Mesenchymal stem cell (in vitro differentiated cells and primary cell): Measurements from ENCODE around the gene CDC42BPB.
A peak's percentile ranks its signal among the peaks of the same experiment; 100 is the strongest.

Experiments used
- DNase-seq: peaks from one replicate; pipeline ENCODE4 v3.0.0-alpha.2; 2013
- H2AFZ ChIP-seq: one replicate; pipeline ENCODE4 v1.6.1; 2013; ENCODE audit warnings: low read depth, mild to moderate bottlenecking, control low read depth, inconsistent platforms, low read length, moderate library complexity
- H2AK5ac ChIP-seq: 2 replicates; pipeline ENCODE4 v1.6.1; 2013; ENCODE audit warnings: low read length, moderate library complexity, mild to moderate bottlenecking, inconsistent platforms; ENCODE audit not compliant: severe bottlenecking
- H2BK120ac ChIP-seq: one replicate; pipeline ENCODE4 v1.6.1; 2013; ENCODE audit warnings: low read depth, mild to moderate bottlenecking, inconsistent platforms, low read length, moderate library complexity
- H2BK12ac ChIP-seq, 2 experiments: one replicate each; pipeline ENCODE4 v1.6.1; 2013; ENCODE audit warnings: inconsistent platforms in 2 of 2, low read length in 2 of 2, mild to moderate bottlenecking in 2 of 2, moderate library complexity in 2 of 2, control low read depth in 1 of 2
- H2BK15ac ChIP-seq: one replicate; pipeline ENCODE4 v1.6.1; 2013; ENCODE audit warnings: mild to moderate bottlenecking, low read depth, inconsistent platforms; ENCODE audit not compliant: poor library complexity, severe bottlenecking
- H2BK5ac ChIP-seq: 2 replicates; pipeline ENCODE4 v1.6.1; 2013; ENCODE audit warnings: low read depth, mild to moderate bottlenecking, low read length, control low read depth, inconsistent platforms; ENCODE audit not compliant: poor library complexity, severe bottlenecking
- H3K14ac ChIP-seq, 2 experiments: one replicate each; pipeline ENCODE4 v1.6.1; 2013; ENCODE audit warnings: inconsistent platforms in 2 of 2, low read length in 2 of 2, control low read depth in 1 of 2, mild to moderate bottlenecking in 1 of 2, moderate library complexity in 1 of 2
- H3K18ac ChIP-seq, 2 experiments: one replicate each; pipeline ENCODE4 v1.6.1; 2013; ENCODE audit warnings: inconsistent platforms in 2 of 2, low read length in 2 of 2, control low read depth in 1 of 2, low read depth in 1 of 2, mild to moderate bottlenecking in 1 of 2
- H3K23ac ChIP-seq, 2 experiments: one replicate each; pipeline ENCODE4 v1.6.1; 2013; ENCODE audit warnings: inconsistent platforms in 2 of 2, low read length in 2 of 2, mild to moderate bottlenecking in 2 of 2, moderate library complexity in 2 of 2, control low read depth in 1 of 2
- H3K27ac ChIP-seq: 2 replicates; pipeline ENCODE4 v1.5.1; 2013; ENCODE audit warnings: mild to moderate bottlenecking, moderate library complexity, low read length, control low read depth, inconsistent platforms; ENCODE audit not compliant: poor library complexity, severe bottlenecking
- H3K27me3 ChIP-seq, 2 experiments: 2 replicates each; pipeline versions ENCODE4 v1.6.1 to v1.7.0; 2013; ENCODE audit warnings: low read length in 2 of 2, mild to moderate bottlenecking in 2 of 2, moderate library complexity in 2 of 2, control low read depth in 1 of 2, inconsistent platforms in 1 of 2; ENCODE audit not compliant: control insufficient read depth in 1 of 2, insufficient read depth in 1 of 2
- H3K36me3 ChIP-seq, 2 experiments: 2 replicates each; pipeline versions ENCODE4 v1.6.1 to v1.7.0; 2013; ENCODE audit warnings: low read length in 2 of 2, control low read depth in 1 of 2, inconsistent platforms in 1 of 2, low read depth in 1 of 2, mild to moderate bottlenecking in 1 of 2; ENCODE audit not compliant: insufficient read depth in 2 of 2, control insufficient read depth in 1 of 2
- H3K4ac ChIP-seq, 2 experiments: one replicate each; pipeline ENCODE4 v1.6.1; 2013; ENCODE audit warnings: inconsistent platforms in 2 of 2, low read length in 2 of 2, mild to moderate bottlenecking in 2 of 2, moderate library complexity in 2 of 2, control low read depth in 1 of 2, low read depth in 1 of 2
- H3K4me1 ChIP-seq: 2 replicates; pipeline ENCODE4 v1.6.1; 2013; ENCODE audit warnings: low read depth, low read length, control low read depth; ENCODE audit not compliant: control insufficient read depth, insufficient read depth
- H3K4me2 ChIP-seq: 2 replicates; pipeline ENCODE4 v1.6.1; 2013; ENCODE audit warnings: low read length, mild to moderate bottlenecking, inconsistent platforms; ENCODE audit not compliant: poor library complexity, severe bottlenecking
- H3K4me3 ChIP-seq, 2 experiments: 2 replicates each; pipeline versions ENCODE4 v1.5.1 to v1.7.0; 2013; ENCODE audit warnings: low read length in 2 of 2, mild to moderate bottlenecking in 2 of 2, control low read depth in 1 of 2, low read depth in 1 of 2; ENCODE audit not compliant: insufficient read depth in 1 of 2
- H3K79me1 ChIP-seq: replicated peaks from 2 replicates; pipeline ENCODE4 v1.6.1; 2013; ENCODE audit warnings: mild to moderate bottlenecking, control low read depth, low read length, inconsistent platforms; ENCODE audit not compliant: poor library complexity, severe bottlenecking
- H3K9ac ChIP-seq: 2 replicates; pipeline ENCODE4 v1.7.0; 2013; ENCODE audit warnings: mild to moderate bottlenecking, low read length, moderate library complexity
- H3K9me3 ChIP-seq: 2 replicates; pipeline ENCODE4 v1.7.0; 2013; ENCODE audit warnings: mild to moderate bottlenecking, low read length; ENCODE audit not compliant: control insufficient read depth
- H4K8ac ChIP-seq: one replicate; pipeline ENCODE4 v1.6.1; 2013; ENCODE audit warnings: inconsistent platforms, mild to moderate bottlenecking, low read length, moderate library complexity
- H4K91ac ChIP-seq: one replicate; pipeline ENCODE4 v1.6.1; 2013; ENCODE audit warnings: mild to moderate bottlenecking, low read length, inconsistent platforms
- WGBS: methylation state at CpG from one replicate; pipeline ENCODE4 v1.1.7; 2013; ENCODE audit warnings: mixed read lengths; 5-methylcytosine and 5-hydroxymethylcytosine counted together

CDC42BPB gene

DNA sequence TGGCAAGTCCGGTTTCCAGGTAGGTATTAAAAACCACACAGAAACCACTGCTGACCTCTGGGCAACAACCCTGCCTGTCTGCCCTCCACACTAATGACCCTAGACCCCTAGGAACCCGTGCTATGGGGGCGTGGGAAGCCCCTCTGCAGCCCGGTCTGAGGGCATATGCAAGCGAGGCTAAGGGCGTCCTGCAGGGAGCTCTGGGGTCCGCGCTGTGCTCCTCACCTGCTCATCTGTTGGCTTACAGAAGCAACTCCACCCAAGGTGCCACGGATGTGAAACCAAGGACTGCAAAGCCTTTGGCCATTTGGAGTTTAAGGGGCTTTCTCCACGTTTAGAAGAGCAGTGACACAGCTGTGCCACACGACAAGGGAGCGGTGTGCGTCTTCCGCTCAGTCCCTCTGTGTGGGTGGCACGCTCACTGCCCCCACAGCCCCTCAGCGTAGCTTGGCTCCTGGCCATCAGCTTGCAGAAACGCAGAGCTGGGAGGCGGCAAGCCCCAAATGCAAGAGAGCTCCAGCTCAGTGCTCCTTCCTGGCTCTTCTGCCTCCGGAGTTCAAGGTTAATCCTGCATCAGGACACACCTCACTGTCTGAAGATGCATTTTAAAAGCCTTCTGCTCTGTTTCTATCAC lies 116.5 kb downstream of the CDC42BPB start:
- Histone ChIP-seq H3K9me3 (no peaks in the 10 kb centered on the region), H3K14ac (no peak overlapping the region), H3K36me3 (peaks cover 90 to 94% of the 10 kb centered on the region in 2 experiments), H4K91ac (no peak overlapping the region), H3K27ac (no peak overlapping the region), H3K79me1 (peaks cover 35% of the 10 kb centered on the region), H3K27me3 (no peaks in the 10 kb centered on the region), H3K23ac (no peak overlapping the region), H2AK5ac (no peak overlapping the region), H2BK5ac (no peak overlapping the region), H3K4me2 (no peak overlapping the region), H2AFZ (no peak overlapping the region), H3K9ac (no peak overlapping the region), H2BK15ac (no peak overlapping the region), H4K8ac (no peak overlapping the region), H3K4me3 (no peak overlapping the region), H2BK120ac (no peak overlapping the region), H3K4me1 (peaks cover 1% of the 10 kb centered on the region), H3K4ac (no peak overlapping the region), H2BK12ac (no peak overlapping the region), H3K18ac (no peak overlapping the region)
- 94% methylated on average over 19 of the region's 19 CpGs for WGBS
- no peak for DNase-seq

DNA sequence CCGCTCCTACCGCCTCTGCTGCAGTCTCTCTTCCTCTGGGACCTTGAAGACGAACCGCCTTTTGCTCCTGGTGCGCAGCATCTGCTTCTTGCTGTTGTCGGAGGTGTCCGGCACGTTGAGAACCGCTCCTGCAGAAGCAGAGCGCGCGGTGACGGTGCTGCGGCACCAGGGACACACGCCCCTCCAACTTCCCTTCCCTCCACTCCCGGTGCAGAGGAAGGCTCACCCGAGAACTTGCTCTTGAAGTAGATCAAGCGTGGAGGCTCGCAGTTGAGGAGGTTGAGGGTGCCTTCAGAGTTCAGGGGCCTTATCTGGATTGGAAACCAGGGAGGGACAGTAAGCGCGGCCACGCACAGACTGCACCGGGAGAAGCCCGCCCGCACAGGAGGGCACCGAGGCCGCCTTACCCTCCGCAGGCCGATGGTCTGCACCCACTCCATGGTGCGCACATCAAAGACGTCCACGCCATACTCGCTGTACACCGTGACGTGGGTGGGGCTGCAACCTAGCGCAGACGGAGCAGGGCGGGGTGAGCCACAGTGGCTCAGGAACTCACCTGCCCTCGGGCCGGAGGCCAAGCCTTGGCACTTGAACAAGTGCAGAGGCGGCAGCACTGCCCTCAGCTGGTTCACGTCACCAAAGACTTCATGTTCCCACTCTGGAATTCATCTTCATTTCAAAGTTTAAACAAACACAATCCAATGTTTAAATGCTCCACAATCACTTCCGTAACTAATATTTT lies 117.4 kb downstream of the CDC42BPB start:
- H3K4me2 ChIP-seq = no peak overlapping the region
- peaks cover 1% of the 10 kb centered on the region for H3K4me1 ChIP-seq
- no peak overlapping the region for H2BK5ac ChIP-seq
- 98% methylated on average over 40 of the region's 43 CpGs for WGBS
- no peak overlapping the region for H4K8ac ChIP-seq
- H2BK15ac ChIP-seq = no peak overlapping the region
- H3K9ac ChIP-seq = no peak overlapping the region
- no peaks in the 10 kb centered on the region for H3K27me3 ChIP-seq
- H3K14ac ChIP-seq = peak overlapping the region in 1 of 2 experiments; percentile 38
- H3K27ac ChIP-seq = no peak overlapping the region
- no peak overlapping the region for H2BK12ac ChIP-seq
- no peak for DNase-seq
- H4K91ac ChIP-seq = no peak overlapping the region
- H2AK5ac ChIP-seq = no peak overlapping the region
- H2AFZ ChIP-seq = no peak overlapping the region
- H3K4me3 ChIP-seq = no peak overlapping the region
- H2BK120ac ChIP-seq = no peak overlapping the region
- H3K36me3 ChIP-seq = peaks cover 81 to 91% of the 10 kb centered on the region in 2 experiments
- H3K23ac ChIP-seq = no peak overlapping the region
- H3K79me1 ChIP-seq = peaks cover 30% of the 10 kb centered on the region
- H3K9me3 ChIP-seq = no peaks in the 10 kb centered on the region
- no peak overlapping the region for H3K18ac ChIP-seq
- H3K4ac ChIP-seq = no peak overlapping the region

DNA sequence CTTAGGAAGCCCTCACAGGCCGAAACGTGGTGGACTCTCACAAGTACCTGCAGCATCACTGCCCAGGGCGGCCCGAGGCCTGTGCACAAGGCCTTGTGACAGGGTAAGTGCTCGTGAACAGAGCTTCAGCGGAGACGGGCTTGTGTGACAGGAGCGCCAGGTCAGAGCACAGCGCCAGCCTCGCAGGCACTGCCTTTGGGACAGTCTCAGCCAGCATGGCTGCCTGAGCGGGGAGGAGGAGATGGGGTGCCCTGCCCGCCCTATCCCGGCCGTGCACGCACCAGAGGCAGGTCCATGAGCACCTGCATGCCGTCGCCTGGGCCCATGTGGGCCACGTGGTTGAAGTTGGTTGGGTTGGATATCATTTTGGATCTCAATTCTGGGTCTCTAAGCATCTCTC lies 118.0 kb downstream of the CDC42BPB start:
- Histone ChIP-seq H4K8ac (no peak overlapping the region), H2BK12ac (no peak overlapping the region), H3K23ac (no peak overlapping the region), H3K36me3 (peaks cover 77 to 85% of the 10 kb centered on the region in 2 experiments), H3K4me1 (peaks cover 1% of the 10 kb centered on the region), H3K4me3 (no peak overlapping the region), H3K79me1 (peaks cover 24% of the 10 kb centered on the region), H3K9ac (no peak overlapping the region), H3K18ac (no peak overlapping the region), H3K4me2 (no peak overlapping the region), H3K4ac (no peak overlapping the region), H3K27ac (no peak overlapping the region), H2BK5ac (no peak overlapping the region), H2AFZ (no peak overlapping the region), H3K9me3 (no peaks in the 10 kb centered on the region), H2BK15ac (no peak overlapping the region), H3K27me3 (no peaks in the 10 kb centered on the region), H4K91ac (no peak overlapping the region), H2BK120ac (no peak overlapping the region), H2AK5ac (no peak overlapping the region), H3K14ac (no peak overlapping the region)
- no peak for DNase-seq
- WGBS = 99% methylated on average over 18 of the region's 18 CpGs

DNA sequence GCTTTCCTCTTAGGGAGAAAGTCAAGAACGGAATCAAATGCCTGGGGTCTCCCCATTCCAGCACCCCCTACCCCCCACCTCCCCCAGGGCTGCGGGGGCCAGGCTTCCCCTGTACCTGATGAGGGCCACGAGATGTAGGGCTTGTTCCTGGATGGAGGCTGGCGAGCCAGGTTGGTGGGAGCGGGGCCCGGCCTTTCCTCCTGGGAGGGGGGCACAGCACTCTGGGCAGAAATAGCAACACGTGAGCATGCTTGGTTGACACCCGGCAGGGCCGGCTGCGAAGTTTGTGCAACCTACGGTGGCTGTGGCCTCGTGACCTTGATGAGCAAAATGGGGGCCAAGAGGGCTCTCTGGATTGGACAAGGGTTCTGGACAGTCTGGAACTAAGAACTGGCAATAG lies 119.2 kb downstream of the CDC42BPB start:
- 97% methylated on average over 12 of the region's 12 CpGs for WGBS
- no peak for DNase-seq
- Histone ChIP-seq H3K27ac (no peak overlapping the region), H3K27me3 (no peaks in the 10 kb centered on the region), H3K79me1 (peaks cover 22% of the 10 kb centered on the region), H3K4ac (no peak overlapping the region), H3K18ac (no peak overlapping the region), H4K91ac (no peak overlapping the region), H2AFZ (no peak overlapping the region), H4K8ac (peak overlapping the region; percentile 19), H3K9me3 (no peaks in the 10 kb centered on the region), H3K36me3 (peaks cover 75 to 82% of the 10 kb centered on the region in 2 experiments), H3K9ac (no peak overlapping the region), H3K14ac (no peak overlapping the region), H3K23ac (no peak overlapping the region), H3K4me3 (no peak overlapping the region), H2BK5ac (no peak overlapping the region), H2BK15ac (no peak overlapping the region), H2BK120ac (no peak overlapping the region), H2BK12ac (no peak overlapping the region), H3K4me2 (no peak overlapping the region), H3K4me1 (peaks cover 1% of the 10 kb centered on the region), H2AK5ac (no peak overlapping the region)
